Muscle of leg (tissue), 11 donors: ENCODE data around the gene PPP1R7. TPM values are rescaled to one million over a fixed set of nuclear protein-coding genes. Genes with fewer than 3 reads are reported as not detected.

Source experiments
- DNase-seq: peaks from one replicate; pipeline ENCODE4 v3.0.0; 2013
- H3K27ac ChIP-seq: one replicate; pipeline ENCODE4 v1.5.1; 2013; ENCODE audit warnings: mild to moderate bottlenecking, low read length, control low read depth
- H3K27me3 ChIP-seq: one replicate; pipeline ENCODE4 v1.6.1; 2013; ENCODE audit warnings: low read length; ENCODE audit not compliant: control insufficient read depth, insufficient read depth
- H3K36me3 ChIP-seq: one replicate; pipeline ENCODE4 v1.6.1; 2013; ENCODE audit warnings: low read length; ENCODE audit not compliant: control insufficient read depth, insufficient read depth
- H3K4me1 ChIP-seq: one replicate; pipeline ENCODE4 v1.6.1; 2013; ENCODE audit warnings: low read length; ENCODE audit not compliant: control insufficient read depth, insufficient read depth
- H3K4me3 ChIP-seq: one replicate; pipeline ENCODE4 v1.5.1; 2013; ENCODE audit warnings: low read length, control low read depth
- H3K9me3 ChIP-seq: replicated peaks from 2 replicates; pipeline ENCODE4 v1.6.1; 2013; ENCODE audit warnings: low read depth, low read length; ENCODE audit not compliant: control insufficient read depth
- WGBS: methylation state at CpG from one replicate; pipeline ENCODE4 v1.1.5; 2013; ENCODE audit warnings: missing lambda C conversion rate; ENCODE audit not compliant: insufficient coverage; 5-methylcytosine and 5-hydroxymethylcytosine counted together
- polyA plus RNA-seq, 8 donors: library from polyadenylated mRNA; unstranded; fragments of 120-200 nt; gene quantifications; one replicate each; pipeline versions ENCODE4 v1.2.1 to v1.2.3, GENCODE V29; 2013; ENCODE audit warnings: inconsistent platforms in 1 of 8, low replicate concordance in 1 of 8; ENCODE audit not compliant: insufficient read length in 8 of 8, insufficient read depth in 1 of 8
- total RNA-seq: library from RNA; stranded (reverse); fragments of 120-200 nt; gene quantifications from one replicate; pipeline ENCODE4 v1.2.4, GENCODE V29; 2013

Gene PPP1R7
- total and polyA plus RNA-seq, 9 donors: 46.8 to 92.0 (median 78.0) TPM

DNA sequence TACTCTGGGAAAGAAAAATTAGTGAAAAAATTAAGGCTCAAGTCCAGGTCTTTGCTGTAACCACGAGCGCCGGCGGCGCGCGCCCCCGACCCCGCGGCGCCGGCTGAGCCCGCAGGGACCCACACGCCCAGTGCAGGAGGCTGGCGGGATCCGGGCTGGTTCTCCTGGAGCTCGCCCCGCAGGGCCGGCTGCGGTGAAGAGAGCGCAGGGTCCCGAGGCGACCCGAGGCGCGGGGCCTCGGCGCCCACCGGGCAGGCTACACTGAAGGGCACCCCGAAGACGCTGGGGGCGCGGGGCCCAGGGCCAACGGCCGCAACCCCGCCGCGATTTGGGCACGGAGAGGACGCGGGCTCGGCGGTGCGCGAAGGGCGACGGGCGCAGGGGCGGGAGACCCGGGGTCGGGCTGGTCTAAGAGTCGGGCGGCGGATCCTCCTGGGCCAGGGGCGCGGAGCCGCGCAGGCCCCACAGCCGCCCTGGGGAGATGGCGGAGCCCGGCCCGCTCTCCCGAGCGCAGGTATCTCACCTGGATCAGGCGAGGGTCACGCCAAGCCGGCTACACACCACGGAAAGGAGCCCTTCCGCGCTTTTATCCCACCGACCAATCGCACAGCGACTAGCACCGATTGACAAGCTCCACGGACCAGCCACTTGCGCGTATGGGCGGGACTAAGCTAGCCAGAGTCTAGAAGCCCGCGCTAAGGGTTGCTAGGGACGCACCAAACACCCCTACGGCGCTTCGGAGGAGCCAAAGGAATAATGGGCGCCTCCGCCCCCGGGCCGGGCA is 1.2 kb upstream of the PPP1R7 start, which contains the start of gene PASK:
Gene PASK (minus strand): TSS at position 582 of the 784 bp plus-strand sequence. CDS start 6,440 bp downstream, outside the sequence.
- Histone ChIP-seq H3K36me3 (peaks cover 6% of the 10 kb centered on the region), H3K4me3 (peak within 1 kb of the TSS; percentile 77), H3K27me3 (no peaks in the 10 kb centered on the region), H3K27ac (peak within 1 kb of the TSS; percentile 77), H3K4me1 (peaks cover 21% of the 10 kb centered on the region), H3K9me3 (no peaks in the 10 kb centered on the region)
- peak; percentile 97 for DNase-seq
- under 1% methylated on average over 88 of the region's 88 CpGs for WGBS

- no peaks in the 10 kb centered on the region for H3K27me3 ChIP-seq
- H3K9me3 ChIP-seq: no peaks in the 10 kb centered on the region
- H3K4me1 ChIP-seq: peaks cover 21% of the 10 kb centered on the region
- 2% methylated on average over 23 of the region's 23 CpGs for WGBS
- H3K36me3 ChIP-seq: peaks cover 7% of the 10 kb centered on the region
- no peak for DNase-seq
- H3K4me3 ChIP-seq: peak overlapping the region; percentile 77
- peak overlapping the region; percentile 77 for H3K27ac ChIP-seq
Observed at GRCh38 chr2:241149675-241149924, 667 bp upstream of the PPP1R7 start.

DNA sequence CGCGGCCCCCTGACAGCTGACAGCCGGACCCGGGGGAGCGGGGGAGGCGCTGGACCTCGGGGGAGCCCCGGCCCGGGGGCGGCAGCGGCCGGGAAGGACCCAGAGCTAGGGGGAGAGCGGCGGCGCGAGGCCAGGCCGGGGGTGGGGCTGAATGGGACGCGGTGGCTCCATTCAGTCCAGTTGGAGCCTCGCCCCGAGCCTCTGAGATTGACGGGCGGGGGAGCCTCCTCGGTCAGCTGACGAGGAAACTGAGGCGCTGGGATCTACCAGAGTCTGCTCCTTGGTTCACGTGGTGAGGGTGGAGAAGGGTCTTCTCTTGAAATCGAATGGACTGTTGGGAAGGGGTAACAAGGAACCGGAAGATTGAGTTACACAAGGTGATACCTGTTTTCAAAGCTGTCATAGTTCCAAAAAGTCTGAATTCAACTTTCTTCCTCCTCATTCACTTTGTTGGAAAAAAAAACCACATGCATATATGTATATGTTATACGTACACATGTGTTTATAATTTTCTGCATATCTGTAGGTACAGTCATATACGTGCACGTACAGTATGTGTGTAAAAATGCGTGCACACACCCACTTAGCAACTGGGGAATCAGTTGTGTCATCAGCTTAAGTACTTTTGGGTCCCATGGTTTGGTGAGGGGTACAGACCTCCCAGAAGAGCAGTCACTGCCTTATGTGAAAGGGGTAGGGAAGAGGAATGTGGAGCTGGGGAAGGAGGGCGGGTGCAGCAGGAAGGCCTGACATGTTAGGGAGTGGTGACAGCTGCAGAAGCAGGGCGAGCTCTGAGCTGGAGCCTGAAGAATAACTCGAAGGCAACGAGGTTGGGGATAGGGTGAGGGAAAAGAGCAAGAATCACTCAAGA is 628 bp downstream of the PPP1R7 start:
- DNase-seq: peak; percentile 20
- Histone ChIP-seq H3K36me3 (peaks cover 14% of the 10 kb centered on the region), H3K9me3 (no peaks in the 10 kb centered on the region), H3K4me3 (peak overlapping the region; percentile 77), H3K27ac (peak overlapping the region; percentile 77), H3K4me1 (peaks cover 21% of the 10 kb centered on the region), H3K27me3 (no peaks in the 10 kb centered on the region)
- 4% methylated on average over 31 of the region's 37 CpGs for WGBS

- Histone ChIP-seq H3K4me1 (peaks cover 21% of the 10 kb centered on the region), H3K27ac (peak overlapping the region; percentile 77), H3K27me3 (no peaks in the 10 kb centered on the region), H3K4me3 (no peak overlapping the region), H3K36me3 (peaks cover 14% of the 10 kb centered on the region), H3K9me3 (no peaks in the 10 kb centered on the region)
- WGBS: 57% methylated on average over 4 of the region's 8 CpGs
- no peak for DNase-seq
Observed at GRCh38 chr2:241151934-241152660, 1.8 kb downstream of the PPP1R7 start.

DNA sequence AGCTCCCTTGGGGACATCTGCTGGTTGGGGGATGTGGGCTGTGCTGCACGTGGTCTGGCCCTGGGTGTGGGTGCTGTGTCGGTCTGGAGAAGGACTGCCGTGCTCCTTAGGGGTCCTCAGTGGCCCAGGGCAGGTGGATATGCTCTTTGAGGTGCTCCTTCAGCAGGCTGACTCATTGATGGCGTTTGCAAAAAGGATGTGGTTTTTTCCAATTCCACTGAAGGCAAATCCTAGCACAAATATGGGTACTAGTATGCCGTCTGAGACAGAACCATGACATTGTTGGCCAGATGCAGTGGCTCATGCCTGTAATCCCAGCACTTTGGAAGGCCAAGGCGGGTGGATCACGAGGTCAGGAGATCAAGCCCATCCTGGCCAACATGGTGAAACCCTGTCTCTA is 3.3 kb downstream of the PPP1R7 start:
- Histone ChIP-seq H3K4me3 (no peak overlapping the region), H3K36me3 (peaks cover 27% of the 10 kb centered on the region), H3K4me1 (peaks cover 17% of the 10 kb centered on the region), H3K27me3 (no peaks in the 10 kb centered on the region), H3K27ac (no peak overlapping the region), H3K9me3 (no peaks in the 10 kb centered on the region)
- no peak for DNase-seq
- 86% methylated on average over 5 of the region's 7 CpGs for WGBS

GRCh38 chr2:241154915-241155314 is 4.6 kb downstream of the PPP1R7 start:
- H3K27me3 ChIP-seq: no peaks in the 10 kb centered on the region
- no peak for DNase-seq
- H3K9me3 ChIP-seq: no peaks in the 10 kb centered on the region
- WGBS: 95% methylated on average over 4 of the region's 4 CpGs
- H3K4me1 ChIP-seq: peaks cover 15% of the 10 kb centered on the region
- no peak overlapping the region for H3K4me3 ChIP-seq
- H3K27ac ChIP-seq: no peak overlapping the region
- H3K36me3 ChIP-seq: peaks cover 40% of the 10 kb centered on the region

GRCh38 chr2:241155936-241156335 is 5.7 kb downstream of the PPP1R7 start:
- Histone ChIP-seq H3K36me3 (peaks cover 45% of the 10 kb centered on the region), H3K27me3 (no peaks in the 10 kb centered on the region), H3K27ac (no peak overlapping the region), H3K4me3 (no peak overlapping the region), H3K9me3 (no peaks in the 10 kb centered on the region), H3K4me1 (peaks cover 12% of the 10 kb centered on the region)
- DNase-seq: no peak
- WGBS: no CpG with 5 or more reads among the region's 1 CpG

- Histone ChIP-seq H3K27ac (no peak overlapping the region), H3K27me3 (no peaks in the 10 kb centered on the region), H3K4me3 (no peak overlapping the region), H3K4me1 (peaks cover 9% of the 10 kb centered on the region), H3K36me3 (peaks cover 48% of the 10 kb centered on the region), H3K9me3 (no peaks in the 10 kb centered on the region)
- no peak for DNase-seq
- no CpG with 5 or more reads among the region's 5 CpGs for WGBS
Observed at GRCh38 chr2:241156971-241157441, 6.7 kb downstream of the PPP1R7 start.

DNA sequence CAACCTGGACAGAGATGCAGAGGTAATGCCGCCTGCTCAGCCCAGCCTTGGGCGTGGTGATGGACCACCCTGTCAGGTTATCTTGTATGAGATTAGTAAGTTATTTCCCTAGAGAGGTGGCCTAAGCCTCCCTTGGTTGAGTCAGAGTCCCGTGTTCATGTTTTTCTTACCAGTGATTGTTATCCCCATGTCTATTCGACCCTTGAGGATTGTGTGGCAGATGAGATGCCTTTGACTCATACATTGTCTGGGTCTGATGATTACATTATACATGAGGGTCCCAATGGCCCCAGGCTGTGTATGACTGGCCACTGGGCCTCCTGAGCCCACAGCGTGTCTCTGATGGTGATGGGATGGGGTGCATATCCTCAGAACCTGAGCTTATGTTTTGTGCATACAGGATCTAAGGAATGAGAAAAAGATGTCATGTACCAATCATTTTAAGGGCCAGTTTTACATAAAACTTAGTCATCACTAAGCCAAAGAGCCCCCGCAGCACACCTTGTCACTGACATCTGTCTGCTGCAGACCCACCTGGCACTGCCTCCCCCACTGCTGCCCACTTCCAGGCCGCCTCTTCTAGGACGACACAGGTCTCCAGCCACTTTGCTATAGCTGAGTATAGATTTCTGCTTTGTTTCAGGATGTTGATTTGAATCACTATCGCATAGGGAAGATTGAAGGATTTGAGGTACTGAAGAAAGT is 7.7 kb downstream of the PPP1R7 start:
- Histone ChIP-seq H3K4me3 (no peak overlapping the region), H3K4me1 (peaks cover 17% of the 10 kb centered on the region), H3K27ac (no peak overlapping the region), H3K36me3 (peaks cover 55% of the 10 kb centered on the region), H3K9me3 (no peaks in the 10 kb centered on the region), H3K27me3 (no peaks in the 10 kb centered on the region)
- 90% methylated on average over 5 of the region's 9 CpGs for WGBS
- no peak for DNase-seq
